Transverse colon (tissue), 4 donors: ENCODE measurements around the gene CENATAC. TPM values are rescaled to one million over a fixed set of nuclear protein-coding genes. Genes with fewer than 3 reads are reported as not detected.
A peak's percentile ranks its signal among the peaks of the same experiment; 100 is the strongest.

Experiments
- DNase-seq: peaks from one replicate; pipeline ENCODE4 v3.0.0-alpha.2; 2019
- H3K27ac ChIP-seq, 4 donors: fragments of 200-600 bp; sonication (generic); 2 replicates each; pipeline ENCODE4 v1.5.1; 2016 to 2018; ENCODE audit warnings: inconsistent platforms in 4 of 4
- H3K27me3 ChIP-seq: fragments of 200-600 bp; sonication (generic); 2 replicates; pipeline ENCODE4 v1.5.1; 2017; ENCODE audit warnings: inconsistent platforms
- H3K36me3 ChIP-seq, 4 donors: fragments of 200-600 bp; sonication (generic); 2 replicates each; pipeline ENCODE4 v1.5.1; 2017 to 2019; ENCODE audit warnings: inconsistent platforms in 4 of 4
- H3K4me1 ChIP-seq, 4 donors: fragments of 200-600 bp; sonication (generic); 2 replicates each; pipeline ENCODE4 v1.5.1; 2017 to 2020; ENCODE audit warnings: inconsistent platforms in 4 of 4
- H3K4me3 ChIP-seq, 4 donors: fragments of 200-600 bp; sonication (generic); 1 replicate in 1 of 4; 2 replicates in 3 of 4; pipeline versions ENCODE4 v1.5.1 to v1.6.1; 2017 to 2019; ENCODE audit warnings: inconsistent platforms in 4 of 4
- H3K9me3 ChIP-seq, 2 donors: fragments of 200-600 bp; sonication (generic); 2 replicates each; pipeline ENCODE4 v1.5.1; 2017 to 2019; ENCODE audit warnings: inconsistent platforms in 2 of 2
- CTCF ChIP-seq, 5 experiments: fragments of 200-600 bp in 3 of 5; fragments of 450-650 bp in 2 of 5; sonication (generic) in 3 of 5; IDR thresholded peaks; 1 replicate in 2 of 5; 2 replicates in 3 of 5; pipeline ENCODE4 v1.5.1; 2016 to 2017; ENCODE audit warnings: antibody characterized with exemption in 5 of 5, inconsistent platforms in 3 of 5, mild to moderate bottlenecking in 2 of 5, moderate library complexity in 1 of 5
- EP300 ChIP-seq: sonication (generic); formaldehyde crosslinking; IDR thresholded peaks from one replicate; pipeline ENCODE4 v1.6.1; 2017; ENCODE audit warnings: antibody characterized with exemption, low read depth
- POLR2A ChIP-seq: fragments of 450-650 bp; IDR thresholded peaks from one replicate; pipeline ENCODE4 v1.6.1; 2016; ENCODE audit warnings: antibody characterized with exemption, mild to moderate bottlenecking, moderate library complexity
- POLR2AphosphoS5 ChIP-seq, 3 donors: sonication (generic); formaldehyde crosslinking; IDR thresholded peaks; one replicate each; pipeline ENCODE4 v1.6.1; 2016; ENCODE audit warnings: antibody characterized with exemption in 3 of 3
- WGBS, 2 donors: methylation state at CpG; one replicate each; pipeline ENCODE4 v1.1.5; 2018; ENCODE audit warnings: low coverage in 1 of 2; 5-methylcytosine and 5-hydroxymethylcytosine counted together
- in situ Hi-C, 4 donors: fragments of 200-750 bp; cut with MboI; loops; one replicate each; pipeline versions ENCODE4 v1.15.0 to v1.15.1; 2017; ENCODE audit warnings: low sequenced_read_pairs in 3 of 4, low pct_ligation_motif_present in 1 of 4, low pct_unique_long_range_greater_than_20kb in 1 of 4
- intact Hi-C: fragments of 100-400 bp; cut with DNase I; formaldehyde crosslinking; loops from one replicate; pipeline ENCODE4 v1.15.1; 2023; ENCODE audit warnings: low total_unique reads
- total RNA-seq, 4 donors: library from RNA; depleted of rRNA; stranded (reverse); fragments of >200 nt; gene quantifications; one replicate each; pipeline ENCODE4 v1.1.0, GENCODE V29; 2016

CENATAC gene
- total RNA-seq, 4 donors from 2014 or later = 46.1 to 94.3 (median 82.2) TPM

- H3K9me3 ChIP-seq = no peaks in the 10 kb centered on the region
- DNase-seq = no peak
- no peak for TF ChIP-seq CTCF (IDR thresholded peaks at IDR 0.05)
- TF ChIP-seq POLR2A = no peak
- no peak for TF ChIP-seq POLR2AphosphoS5 (IDR thresholded peaks at IDR 0.05)
- peaks cover 0 to 10% (median 2%) of the 10 kb centered on the region in 4 donors for H3K36me3 ChIP-seq
- H3K27ac ChIP-seq = no peak overlapping the region
- H3K4me1 ChIP-seq = peaks cover 16 to 72% (median 53%) of the 10 kb centered on the region in 4 donors
- 83 to 85% methylated on average over 3 to 5 of the region's 5 CpGs for WGBS, 2 donors
- intact Hi-C loops = no loop called here
- in situ Hi-C loops = no loop called here
- no peak overlapping the region for H3K4me3 ChIP-seq
- H3K27me3 ChIP-seq = no peaks in the 10 kb centered on the region
Measured at GRCh38 chr11:119025541-119025940, 27.6 kb downstream of the CENATAC start.

- Histone ChIP-seq H3K36me3 (peaks cover 0 to 10% (median 2%) of the 10 kb centered on the region in 4 donors), H3K27ac (no peak overlapping the region), H3K4me1 (peaks cover 10 to 69% (median 47%) of the 10 kb centered on the region in 4 donors), H3K9me3 (no peaks in the 10 kb centered on the region), H3K27me3 (no peaks in the 10 kb centered on the region), H3K4me3 (no peak overlapping the region)
- DNase-seq = no peak
- intact Hi-C loops = no loop called here
- in situ Hi-C loops = no loop called here
- 90% methylated on average over 8 to 16 of the region's 16 CpGs for WGBS, 2 donors
- TF ChIP-seq POLR2AphosphoS5 (IDR thresholded peaks at IDR 0.05) (no peak), CTCF (IDR thresholded peaks at IDR 0.05) (no peak), EP300 (no peak), POLR2A (no peak)
Measured at GRCh38 chr11:119025978-119026766, 28.2 kb downstream of the CENATAC start.

- H3K4me1 ChIP-seq = peaks cover 7 to 63% (median 40%) of the 10 kb centered on the region in 4 donors
- no peaks in the 10 kb centered on the region for H3K27me3 ChIP-seq
- WGBS, 2 donors = 62% methylated on average over 2 of the region's 2 CpGs; no CpG with 5 or more reads in 1 of the 2 donors
- DNase-seq = no peak
- TF ChIP-seq EP300 (no peak), POLR2AphosphoS5 (IDR thresholded peaks at IDR 0.05) (no peak), POLR2A (no peak)
- H3K9me3 ChIP-seq = no peaks in the 10 kb centered on the region
- intact Hi-C loops (no loop called here), in situ Hi-C loops (no loop called here)
- H3K27ac ChIP-seq = no peak overlapping the region
- H3K4me3 ChIP-seq = no peak overlapping the region
- H3K36me3 ChIP-seq = peaks cover 0 to 10% (median 2%) of the 10 kb centered on the region in 4 donors
Measured at GRCh38 chr11:119026970-119027369, 29.0 kb downstream of the CENATAC start.

- H3K4me3 ChIP-seq = peak overlapping the region in 2 of 4 donors; percentile 70 to 82
- no peak for TF ChIP-seq POLR2AphosphoS5 (IDR thresholded peaks at IDR 0.05)
- TF ChIP-seq POLR2A = no peak
- TF ChIP-seq CTCF (IDR thresholded peaks at IDR 0.05) = no peak
- TF ChIP-seq EP300 = no peak
- H3K4me1 ChIP-seq = peaks cover 7 to 56% (median 35%) of the 10 kb centered on the region in 4 donors
- in situ Hi-C loops = no loop called here
- 96% methylated on average over 8 of the region's 9 CpGs; no CpG with 5 or more reads in 1 of the 2 donors for WGBS, 2 donors
- no peaks in the 10 kb centered on the region for H3K27me3 ChIP-seq
- H3K9me3 ChIP-seq = no peaks in the 10 kb centered on the region
- peaks cover 0 to 10% (median 0%) of the 10 kb centered on the region in 4 donors for H3K36me3 ChIP-seq
- H3K27ac ChIP-seq = peak overlapping the region; percentile 49 to 92 (median 86)
- intact Hi-C loops = no loop called here
- DNase-seq = no peak
Measured at GRCh38 chr11:119027561-119028345, 29.8 kb downstream of the CENATAC start.
